Measurements from ENCODE around the gene PHPT1. TPM values are rescaled to one million over a fixed set of nuclear protein-coding genes. Genes with fewer than 3 reads are reported as not detected.
A peak's percentile ranks its signal among the peaks of the same experiment; 100 is the strongest.

Gene PHPT1
- total RNA-seq, 2 donors from 2014 or later, result 107 to 122 TPM

- no peak overlapping the region for H3K4me3 ChIP-seq (ENCODE audit: low read length)
- H3K36me3 Mint-ChIP-seq (ENCODE audit: low read depth), result peaks cover 34% of the 10 kb centered on the region
- H3K9ac ChIP-seq (ENCODE audit: extremely low read depth, low read length, poor library complexity, severe bottlenecking), result no peak overlapping the region
- DNase-seq, result peak; percentile 29
- H3K27me3 Mint-ChIP-seq (ENCODE audit: insufficient read depth), result no peaks in the 10 kb centered on the region
- 97 to 98% methylated on average over 19 to 31 of the region's 31 CpGs for WGBS, 2 experiments (ENCODE audit: insufficient coverage in 1 of 2, insufficient read length in 1 of 2)
- H3K4me1 Mint-ChIP-seq, result peaks cover 3% of the 10 kb centered on the region
- H3K27ac ChIP-seq (ENCODE audit: low read depth, low read length), result no peak overlapping the region
- TF ChIP-seq, protein P1, sequence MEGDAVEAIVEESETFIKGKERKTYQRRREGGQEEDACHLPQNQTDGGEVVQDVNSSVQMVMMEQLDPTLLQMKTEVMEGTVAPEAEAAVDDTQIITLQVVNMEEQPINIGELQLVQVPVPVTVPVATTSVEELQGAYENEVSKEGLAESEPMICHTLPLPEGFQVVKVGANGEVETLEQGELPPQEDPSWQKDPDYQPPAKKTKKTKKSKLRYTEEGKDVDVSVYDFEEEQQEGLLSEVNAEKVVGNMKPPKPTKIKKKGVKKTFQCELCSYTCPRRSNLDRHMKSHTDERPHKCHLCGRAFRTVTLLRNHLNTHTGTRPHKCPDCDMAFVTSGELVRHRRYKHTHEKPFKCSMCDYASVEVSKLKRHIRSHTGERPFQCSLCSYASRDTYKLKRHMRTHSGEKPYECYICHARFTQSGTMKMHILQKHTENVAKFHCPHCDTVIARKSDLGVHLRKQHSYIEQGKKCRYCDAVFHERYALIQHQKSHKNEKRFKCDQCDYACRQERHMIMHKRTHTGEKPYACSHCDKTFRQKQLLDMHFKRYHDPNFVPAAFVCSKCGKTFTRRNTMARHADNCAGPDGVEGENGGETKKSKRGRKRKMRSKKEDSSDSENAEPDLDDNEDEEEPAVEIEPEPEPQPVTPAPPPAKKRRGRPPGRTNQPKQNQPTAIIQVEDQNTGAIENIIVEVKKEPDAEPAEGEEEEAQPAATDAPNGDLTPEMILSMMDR (conservative IDR thresholded peaks at IDR 0.05), result no peak
- no peaks in the 10 kb centered on the region for H3K27me3 ChIP-seq (ENCODE audit: control insufficient read depth, insufficient read depth, low read length, poor library complexity, severe bottlenecking)
- peaks cover 12% of the 10 kb centered on the region for H3K9me3 Mint-ChIP-seq
- H3K4me1 ChIP-seq (ENCODE audit: control insufficient read depth, insufficient read depth, low read length), result no peaks in the 10 kb centered on the region
- H3K36me3 ChIP-seq (ENCODE audit: control insufficient read depth, insufficient read depth, low read length), result peaks cover 34% of the 10 kb centered on the region
- no peak overlapping the region for H3K27ac Mint-ChIP-seq
- peaks cover 12% of the 10 kb centered on the region for H3K9me3 ChIP-seq (ENCODE audit: control insufficient read depth, low read length)
- no peak overlapping the region for H3K4me3 Mint-ChIP-seq
These were observed 13.8 kb downstream of the PHPT1 start for GRCh38 chr9:136862849-136863622.

DNA sequence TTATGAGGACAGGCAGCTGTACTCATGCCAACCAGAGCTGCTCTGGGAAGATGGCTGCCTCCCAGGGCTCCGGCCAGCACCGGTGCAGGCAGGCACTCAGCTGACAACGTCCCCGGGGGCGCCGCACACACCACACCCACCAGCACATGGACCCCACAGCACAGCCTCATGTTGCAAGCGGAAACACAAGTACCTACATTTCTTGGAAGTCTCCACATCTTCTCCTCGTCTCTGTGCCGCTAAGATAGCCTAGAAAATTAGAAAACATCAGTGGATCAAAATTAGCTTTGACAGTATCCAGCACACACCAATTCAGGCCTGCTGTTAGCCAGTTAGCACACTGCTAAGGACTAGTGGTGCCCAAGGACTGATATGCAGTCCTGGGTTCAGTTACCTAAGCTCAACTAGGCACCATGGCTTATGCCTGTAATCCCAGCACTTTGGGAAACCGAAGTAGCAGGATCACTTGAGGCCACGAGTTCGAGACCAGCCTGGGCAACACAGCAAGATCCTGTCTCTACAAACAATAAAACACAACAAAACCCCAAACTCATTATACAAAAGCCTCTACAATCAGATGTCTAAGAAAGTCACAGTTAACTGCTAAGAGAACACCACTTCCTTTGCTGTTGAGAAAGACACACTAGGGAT, 14.5 kb downstream of the PHPT1 start:
- Histone ChIP-seq H3K4me3 (ENCODE audit: low read length) (no peak overlapping the region), H3K27me3 (ENCODE audit: control insufficient read depth, insufficient read depth, low read length, poor library complexity, severe bottlenecking) (no peaks in the 10 kb centered on the region), H3K4me1 (ENCODE audit: control insufficient read depth, insufficient read depth, low read length) (no peaks in the 10 kb centered on the region), H3K36me3 (ENCODE audit: control insufficient read depth, insufficient read depth, low read length) (peaks cover 34% of the 10 kb centered on the region), H3K9me3 (ENCODE audit: control insufficient read depth, low read length) (peaks cover 13% of the 10 kb centered on the region), H3K27ac (ENCODE audit: low read depth, low read length) (no peak overlapping the region), H3K9ac (ENCODE audit: extremely low read depth, low read length, poor library complexity, severe bottlenecking) (no peak overlapping the region)
- H3K4me1 Mint-ChIP-seq, result peaks cover 3% of the 10 kb centered on the region
- peak overlapping the region; percentile 70 for H3K4me3 Mint-ChIP-seq
- peaks cover 39% of the 10 kb centered on the region for H3K36me3 Mint-ChIP-seq (ENCODE audit: low read depth)
- TF ChIP-seq, protein P1 (conservative IDR thresholded peaks at IDR 0.05), result no peak
- DNase-seq, result no peak
- no peak overlapping the region for H3K27ac Mint-ChIP-seq
- peaks cover 19% of the 10 kb centered on the region for H3K9me3 Mint-ChIP-seq
- no peaks in the 10 kb centered on the region for H3K27me3 Mint-ChIP-seq (ENCODE audit: insufficient read depth)
- WGBS, 2 experiments (ENCODE audit: insufficient coverage in 1 of 2, insufficient read length in 1 of 2), result 98 to 99% methylated on average over 12 of the region's 12 CpGs

DNA sequence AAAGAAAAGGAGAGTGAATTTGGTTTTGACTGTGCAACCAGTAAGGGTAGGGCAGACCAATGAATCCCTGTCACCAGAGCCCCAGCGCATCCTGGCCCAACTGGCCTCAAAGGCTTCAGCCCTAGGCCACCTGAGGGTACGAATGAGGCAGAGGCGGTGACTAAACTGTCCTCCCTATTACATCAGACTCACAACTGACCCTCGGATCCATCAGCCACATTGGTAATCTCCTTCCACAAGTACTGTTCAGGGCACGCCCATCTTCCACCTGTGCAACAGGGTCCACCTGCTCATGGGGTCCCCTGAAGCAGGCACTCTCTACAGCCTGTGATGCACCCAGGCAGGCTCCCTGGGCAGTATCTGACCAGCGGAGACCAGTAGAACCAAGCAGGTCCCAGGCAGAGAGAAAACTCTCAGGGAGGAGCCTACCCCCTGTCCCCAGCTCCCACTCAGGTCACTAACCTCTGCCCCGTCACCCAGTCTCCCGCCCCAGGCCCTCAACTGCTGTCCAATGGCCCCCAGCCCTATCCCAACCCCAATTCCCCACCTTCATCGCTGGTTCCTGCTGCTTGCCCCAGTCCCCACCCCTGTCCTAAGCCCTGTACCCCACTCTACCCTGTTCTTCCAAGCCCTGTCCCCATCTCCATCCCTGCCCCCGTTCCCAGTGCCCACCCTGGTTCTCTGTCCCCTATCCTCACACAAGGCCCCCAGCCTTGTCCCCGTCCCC, 16.0 kb downstream of the PHPT1 start:
- Mint-ChIP-seq H3K27ac (peak overlapping the region; percentile 44), H3K9me3 (peaks cover 32% of the 10 kb centered on the region), H3K4me3 (peak overlapping the region; percentile 70), H3K27me3 (ENCODE audit: insufficient read depth) (no peaks in the 10 kb centered on the region), H3K4me1 (peaks cover 3% of the 10 kb centered on the region), H3K36me3 (ENCODE audit: low read depth) (peaks cover 43% of the 10 kb centered on the region)
- no peaks in the 10 kb centered on the region for H3K4me1 ChIP-seq (ENCODE audit: control insufficient read depth, insufficient read depth, low read length)
- peaks cover 14% of the 10 kb centered on the region for H3K9me3 ChIP-seq (ENCODE audit: control insufficient read depth, low read length)
- peak overlapping the region; percentile 83 for H3K4me3 ChIP-seq (ENCODE audit: low read length)
- WGBS, 2 experiments (ENCODE audit: insufficient coverage in 1 of 2, insufficient read length in 1 of 2), result 69 to 76% methylated on average over 8 to 11 of the region's 11 CpGs
- TF ChIP-seq, protein P1 (conservative IDR thresholded peaks at IDR 0.05), result no peak
- no peak for DNase-seq
- no peaks in the 10 kb centered on the region for H3K27me3 ChIP-seq (ENCODE audit: control insufficient read depth, insufficient read depth, low read length, poor library complexity, severe bottlenecking)
- H3K36me3 ChIP-seq (ENCODE audit: control insufficient read depth, insufficient read depth, low read length), result peaks cover 34% of the 10 kb centered on the region
- H3K27ac ChIP-seq (ENCODE audit: low read depth, low read length), result no peak overlapping the region
- H3K9ac ChIP-seq (ENCODE audit: extremely low read depth, low read length, poor library complexity, severe bottlenecking), result peak overlapping the region; percentile 72

Measured in endodermal cell (in vitro differentiated cells).